Measurements from ENCODE around the gene CDK14. TPM values are rescaled to one million over a fixed set of nuclear protein-coding genes. Genes with fewer than 3 reads are reported as not detected.

The CDK14 gene
- total RNA-seq, 2 donors from 2014 or later: 1.9 to 4.9 TPM

GRCh38 chr7:91088156-91088555, 492.0 kb downstream of the CDK14 start:
- DNase-seq: no peak
- no peak for TF ChIP-seq CTCF (IDR thresholded peaks at IDR 0.05)
- intact Hi-C loops (cut with DNase I): loop anchor here (10.0 kb wide), 2 partner anchors 177 to 697 kb away; partner anchors contain the start of gene FZD1
- no peak overlapping the region for H3K9ac ChIP-seq (ENCODE audit: low read depth in 2 of 2, low read length in 2 of 2)
- no peaks in the 10 kb centered on the region for H3K36me3 ChIP-seq
- H3K4me3 ChIP-seq: no peak overlapping the region
- no peak overlapping the region for H3K27ac ChIP-seq
- H3K27me3 ChIP-seq: no peaks in the 10 kb centered on the region
- H3K9me3 ChIP-seq: no peaks in the 10 kb centered on the region
- H3K4me1 ChIP-seq: no peaks in the 10 kb centered on the region

- no peak overlapping the region for H3K9ac ChIP-seq (ENCODE audit: low read depth in 2 of 2, low read length in 2 of 2)
- no peak overlapping the region for H3K4me3 ChIP-seq
- no peaks in the 10 kb centered on the region for H3K9me3 ChIP-seq
- intact Hi-C loops (cut with DNase I): loop anchor here (10.0 kb wide), 2 partner anchors 176 to 696 kb away; partner anchors contain the start of gene FZD1
- TF ChIP-seq CTCF (IDR thresholded peaks at IDR 0.05): no peak
- H3K36me3 ChIP-seq: no peaks in the 10 kb centered on the region
- H3K27me3 ChIP-seq: no peaks in the 10 kb centered on the region
- H3K4me1 ChIP-seq: no peaks in the 10 kb centered on the region
- DNase-seq: no peak
- no peak overlapping the region for H3K27ac ChIP-seq
These were observed 492.6 kb downstream of the CDK14 start for GRCh38 chr7:91088691-91089090.

GRCh38 chr7:91089382-91089963, 493.4 kb downstream of the CDK14 start:
- H3K27me3 ChIP-seq: no peaks in the 10 kb centered on the region
- H3K4me1 ChIP-seq: no peaks in the 10 kb centered on the region
- no peak overlapping the region for H3K4me3 ChIP-seq
- H3K9ac ChIP-seq (ENCODE audit: low read depth in 2 of 2, low read length in 2 of 2): no peak overlapping the region
- intact Hi-C loops (cut with DNase I): loop anchor here (10.0 kb wide), 2 partner anchors 175 to 695 kb away; partner anchors contain the start of gene FZD1
- no peak for DNase-seq
- no peaks in the 10 kb centered on the region for H3K9me3 ChIP-seq
- H3K27ac ChIP-seq: no peak overlapping the region
- peak; percentile 80 for TF ChIP-seq CTCF (IDR thresholded peaks at IDR 0.05)
- no peaks in the 10 kb centered on the region for H3K36me3 ChIP-seq

- Histone ChIP-seq H3K4me1 (no peaks in the 10 kb centered on the region), H3K4me3 (no peak overlapping the region), H3K9me3 (no peaks in the 10 kb centered on the region), H3K36me3 (no peaks in the 10 kb centered on the region), H3K27ac (no peak overlapping the region), H3K27me3 (no peaks in the 10 kb centered on the region), H3K9ac (ENCODE audit: low read depth in 2 of 2, low read length in 2 of 2) (no peak overlapping the region)
- no peak for TF ChIP-seq CTCF (IDR thresholded peaks at IDR 0.05)
- intact Hi-C loops (cut with DNase I): no loop called here
- DNase-seq: no peak
These were observed 494.6 kb downstream of the CDK14 start for GRCh38 chr7:91090684-91091083.

GRCh38 chr7:91091631-91092030, 495.5 kb downstream of the CDK14 start:
- TF ChIP-seq CTCF (IDR thresholded peaks at IDR 0.05): no peak
- H3K4me1 ChIP-seq: no peaks in the 10 kb centered on the region
- no peak for DNase-seq
- H3K4me3 ChIP-seq: no peak overlapping the region
- H3K27me3 ChIP-seq: no peaks in the 10 kb centered on the region
- no peaks in the 10 kb centered on the region for H3K36me3 ChIP-seq
- H3K27ac ChIP-seq: no peak overlapping the region
- intact Hi-C loops (cut with DNase I): no loop called here
- H3K9me3 ChIP-seq: no peaks in the 10 kb centered on the region
- H3K9ac ChIP-seq (ENCODE audit: low read depth in 2 of 2, low read length in 2 of 2): no peak overlapping the region

Measured in colonic mucosa (tissue), 4 donors.